Lower leg skin (tissue), 4 donors: ENCODE data around the gene CHMP4A. TPM values are rescaled to one million over a fixed set of nuclear protein-coding genes. Genes with fewer than 3 reads are reported as not detected.

ENCODE experiments used
- DNase-seq, 2 donors: peaks; one replicate each; pipeline ENCODE4 v3.0.0-alpha.2; 2019; ENCODE audit warnings: low spot score in 2 of 2
- H3K4me3 ChIP-seq: fragments of 200-600 bp; sonication (generic); 2 replicates; pipeline ENCODE4 v1.5.1; 2017; ENCODE audit warnings: mild to moderate bottlenecking, low read depth; ENCODE audit not compliant: poor library complexity, severe bottlenecking
- CTCF ChIP-seq, 3 donors: fragments of 450-650 bp; IDR thresholded peaks; one replicate each; pipeline ENCODE4 v1.5.1; 2016; ENCODE audit warnings: antibody characterized with exemption in 3 of 3, mild to moderate bottlenecking in 3 of 3, moderate library complexity in 2 of 3
- POLR2A ChIP-seq, 2 donors: fragments of 450-650 bp; IDR thresholded peaks; one replicate each; pipeline ENCODE4 v1.6.1; 2016 to 2017; ENCODE audit warnings: antibody characterized with exemption in 2 of 2, mild to moderate bottlenecking in 1 of 2, moderate library complexity in 1 of 2
- WGBS, 2 donors: methylation state at CpG; one replicate each; pipeline ENCODE4 v1.1.5; 2018; 5-methylcytosine and 5-hydroxymethylcytosine counted together
- intact Hi-C: fragments of 100-400 bp; cut with DNase I; formaldehyde crosslinking; loops from one replicate; pipeline ENCODE4 v1.15.0; 2023; ENCODE audit warnings: low total_unique reads
- total RNA-seq, 4 donors: library from RNA; depleted of rRNA; stranded (reverse); fragments of >200 nt; gene quantifications; one replicate each; pipeline ENCODE4 v1.1.0, GENCODE V29; 2016

The CHMP4A gene
- total RNA-seq, 4 donors from 2014 or later = 50.3 to 99.6 (median 68.1) TPM

GRCh38 chr14:24192933-24193332 is 20.4 kb downstream of the CHMP4A start:
- no peak overlapping the region for H3K4me3 ChIP-seq
- TF ChIP-seq POLR2A (IDR thresholded peaks at IDR 0.05) = no peak
- no peak for TF ChIP-seq CTCF (IDR thresholded peaks at IDR 0.05)
- intact Hi-C loops = no loop called here
- 94 to 95% methylated on average over 15 of the region's 15 CpGs for WGBS, 2 donors
- no peak for DNase-seq

- no peak overlapping the region for H3K4me3 ChIP-seq
- TF ChIP-seq POLR2A (IDR thresholded peaks at IDR 0.05) (no peak), CTCF (IDR thresholded peaks at IDR 0.05) (no peak)
- DNase-seq = no peak
- intact Hi-C loops = no loop called here
- 87 to 90% methylated on average over 10 of the region's 10 CpGs for WGBS, 2 donors
These were observed 22.9 kb downstream of the CHMP4A start for GRCh38 chr14:24190416-24190815.

- no peak for TF ChIP-seq POLR2A (IDR thresholded peaks at IDR 0.05)
- TF ChIP-seq CTCF (IDR thresholded peaks at IDR 0.05) = no peak
- H3K4me3 ChIP-seq = no peak overlapping the region
- DNase-seq = no peak
- 91 to 94% methylated on average over 9 of the region's 9 CpGs for WGBS, 2 donors
- intact Hi-C loops = no loop called here
These were observed 23.8 kb downstream of the CHMP4A start for GRCh38 chr14:24189460-24189859.

- WGBS, 2 donors = 0% methylated on average over 3 of the region's 3 CpGs
- intact Hi-C loops = no loop called here
- no peak overlapping the region for H3K4me3 ChIP-seq
These were observed 24.3 kb downstream of the CHMP4A start for GRCh38 chr14:24189059-24189375.

GRCh38 chr14:24188251-24189058 is 24.8 kb downstream of the CHMP4A start, which contains the start of gene IPO4:
TSS of gene IPO4 (minus strand) at chr14:24188816. CDS start at chr14:24188787, 29 bp downstream.
- H3K4me3 ChIP-seq = peak within 1 kb of the TSS; percentile 46
- 0 to 1% methylated on average over 40 to 52 of the region's 65 CpGs for WGBS, 2 donors
- peak; percentile 96 to 99 for DNase-seq
- TF ChIP-seq POLR2A (IDR thresholded peaks at IDR 0.05) (no peak), CTCF (IDR thresholded peaks at IDR 0.05) (peak in 1 of 3 donors; percentile 40)
- intact Hi-C loops = no loop called here

More at GRCh38 chr14:24189059-24189375, 24.3 kb downstream of the CHMP4A start:
- no peak for TF ChIP-seq CTCF (IDR thresholded peaks at IDR 0.05)
- no peak for TF ChIP-seq POLR2A (IDR thresholded peaks at IDR 0.05)
- DNase-seq = no peak

GRCh38 chr14:24187539-24187915 is 25.8 kb downstream of the CHMP4A start:
- DNase-seq = no peak
- no peak for TF ChIP-seq CTCF (IDR thresholded peaks at IDR 0.05)
- no peak for TF ChIP-seq POLR2A (IDR thresholded peaks at IDR 0.05)
- 91 to 96% methylated on average over 1 to 2 of the region's 2 CpGs for WGBS, 2 donors
- no peak overlapping the region for H3K4me3 ChIP-seq
- intact Hi-C loops = no loop called here
